ENCODE data around the gene PGM1. TPM values are rescaled to one million over a fixed set of nuclear protein-coding genes. Genes with fewer than 3 reads are reported as not detected.

The PGM1 gene
- total RNA-seq, 1 experiment from 2014 or later, result 10.7 TPM

DNA sequence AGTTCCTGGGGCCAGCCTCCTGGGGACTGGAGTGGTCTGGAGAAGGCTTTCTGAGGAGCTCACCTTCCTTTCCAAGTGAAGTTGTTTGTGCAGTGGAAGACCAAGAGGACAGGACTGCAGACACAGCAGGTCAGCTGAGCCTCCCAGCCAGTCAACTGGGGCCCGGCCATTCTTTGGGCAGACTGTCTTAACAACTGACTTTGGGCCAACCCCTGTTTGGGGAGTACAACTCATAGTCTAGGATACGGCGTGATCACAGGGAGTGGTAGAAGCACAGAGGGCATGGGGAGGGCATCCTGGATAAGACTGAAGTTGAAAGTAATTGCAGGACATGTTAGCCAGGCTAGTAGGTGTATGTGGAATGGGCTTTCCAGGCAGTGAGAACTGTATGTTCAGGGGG lies 50.3 kb downstream of the PGM1 start:
- no peaks in the 10 kb centered on the region for H3K36me3 ChIP-seq (ENCODE audit: insufficient read depth, low read length, poor library complexity, severe bottlenecking)
- H3K4me3 ChIP-seq (ENCODE audit: low read depth, low read length, poor library complexity, severe bottlenecking), result no peak overlapping the region
- BruUV-seq (replicated peaks), result no TSS peak
- ChIA-PET CTCF (no interaction called here), POLR2A (ENCODE audit: low non-redundant PET) (no interaction called here)
- H3K4me1 ChIP-seq (ENCODE audit: insufficient read depth, low read length, poor library complexity, severe bottlenecking), result no peaks in the 10 kb centered on the region
- DNase-seq (ENCODE audit: low spot score), result no peak
- peaks cover 2% of the 10 kb centered on the region for H3K9me3 ChIP-seq (ENCODE audit: low read depth, low read length, poor library complexity, severe bottlenecking)
- H3K27me3 ChIP-seq (replicated peaks; ENCODE audit: insufficient read depth, low read depth, low read length, poor library complexity), result no peaks in the 10 kb centered on the region
- H3K27ac ChIP-seq (ENCODE audit: low read depth, low read length, poor library complexity, severe bottlenecking), result no peak overlapping the region
- no peak for TF ChIP-seq EZH2 (IDR thresholded peaks at IDR 0.05; ENCODE audit: borderline replicate concordance, low read depth, low read length, poor library complexity, severe bottlenecking)
- TF ChIP-seq, protein P1, sequence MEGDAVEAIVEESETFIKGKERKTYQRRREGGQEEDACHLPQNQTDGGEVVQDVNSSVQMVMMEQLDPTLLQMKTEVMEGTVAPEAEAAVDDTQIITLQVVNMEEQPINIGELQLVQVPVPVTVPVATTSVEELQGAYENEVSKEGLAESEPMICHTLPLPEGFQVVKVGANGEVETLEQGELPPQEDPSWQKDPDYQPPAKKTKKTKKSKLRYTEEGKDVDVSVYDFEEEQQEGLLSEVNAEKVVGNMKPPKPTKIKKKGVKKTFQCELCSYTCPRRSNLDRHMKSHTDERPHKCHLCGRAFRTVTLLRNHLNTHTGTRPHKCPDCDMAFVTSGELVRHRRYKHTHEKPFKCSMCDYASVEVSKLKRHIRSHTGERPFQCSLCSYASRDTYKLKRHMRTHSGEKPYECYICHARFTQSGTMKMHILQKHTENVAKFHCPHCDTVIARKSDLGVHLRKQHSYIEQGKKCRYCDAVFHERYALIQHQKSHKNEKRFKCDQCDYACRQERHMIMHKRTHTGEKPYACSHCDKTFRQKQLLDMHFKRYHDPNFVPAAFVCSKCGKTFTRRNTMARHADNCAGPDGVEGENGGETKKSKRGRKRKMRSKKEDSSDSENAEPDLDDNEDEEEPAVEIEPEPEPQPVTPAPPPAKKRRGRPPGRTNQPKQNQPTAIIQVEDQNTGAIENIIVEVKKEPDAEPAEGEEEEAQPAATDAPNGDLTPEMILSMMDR (conservative IDR thresholded peaks at IDR 0.05; ENCODE audit: low read depth, low read length), result no peak
- intact Hi-C loops (cut with micrococcal nuclease; ENCODE audit: unreplicated experiment), result no loop called here

DNA sequence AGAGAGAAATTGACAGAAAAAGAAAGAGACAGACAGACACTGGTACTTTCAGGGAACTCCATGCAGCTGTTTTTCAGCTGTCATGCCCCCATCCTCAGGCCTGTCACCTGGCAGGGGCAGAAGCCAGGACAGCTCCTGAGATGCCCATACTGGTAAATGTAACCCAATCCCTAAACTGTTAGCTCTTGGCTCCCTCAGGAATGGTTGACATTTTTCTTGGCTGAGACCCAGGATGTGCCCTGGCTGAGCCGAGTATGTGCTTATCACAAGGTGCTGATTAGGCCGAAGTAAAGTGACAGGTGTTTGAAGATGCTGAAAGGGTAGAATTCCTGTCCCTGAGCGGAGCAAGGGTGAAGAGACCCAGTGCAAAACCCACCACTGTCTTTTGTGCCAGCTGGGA lies 50.7 kb downstream of the PGM1 start:
- H3K27me3 ChIP-seq (replicated peaks; ENCODE audit: insufficient read depth, low read depth, low read length, poor library complexity), result no peaks in the 10 kb centered on the region
- ChIA-PET POLR2A (ENCODE audit: low non-redundant PET) (no interaction called here), CTCF (no interaction called here)
- intact Hi-C loops (cut with micrococcal nuclease; ENCODE audit: unreplicated experiment), result no loop called here
- no peak overlapping the region for H3K4me3 ChIP-seq (ENCODE audit: low read depth, low read length, poor library complexity, severe bottlenecking)
- no peaks in the 10 kb centered on the region for H3K4me1 ChIP-seq (ENCODE audit: insufficient read depth, low read length, poor library complexity, severe bottlenecking)
- no peak overlapping the region for H3K27ac ChIP-seq (ENCODE audit: low read depth, low read length, poor library complexity, severe bottlenecking)
- TF ChIP-seq, protein P1 (conservative IDR thresholded peaks at IDR 0.05; ENCODE audit: low read depth, low read length), result no peak
- no peak for TF ChIP-seq EZH2 (IDR thresholded peaks at IDR 0.05; ENCODE audit: borderline replicate concordance, low read depth, low read length, poor library complexity, severe bottlenecking)
- DNase-seq (ENCODE audit: low spot score), result no peak
- H3K9me3 ChIP-seq (ENCODE audit: low read depth, low read length, poor library complexity, severe bottlenecking), result peaks cover 2% of the 10 kb centered on the region
- H3K36me3 ChIP-seq (ENCODE audit: insufficient read depth, low read length, poor library complexity, severe bottlenecking), result no peaks in the 10 kb centered on the region
- no TSS peak for BruUV-seq (replicated peaks)

DNA sequence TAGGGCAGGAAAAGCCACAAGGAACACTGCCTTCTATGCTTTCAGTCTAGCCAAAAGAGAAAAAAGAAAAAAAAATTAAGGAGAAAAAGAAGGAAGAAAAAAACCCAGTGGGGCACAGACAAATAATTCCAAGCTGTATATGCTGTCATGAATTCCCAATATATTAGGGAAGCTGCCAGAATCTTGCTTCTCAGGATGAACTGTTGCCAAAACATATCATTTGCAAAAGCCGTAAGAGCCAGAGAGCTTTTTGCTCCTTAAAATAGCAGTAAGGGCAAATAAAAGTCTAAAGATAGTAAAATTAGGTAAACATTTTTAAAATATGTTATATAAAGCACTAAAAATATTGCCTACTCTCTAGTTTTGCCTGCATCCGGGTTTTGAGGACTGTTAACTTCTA lies 52.1 kb downstream of the PGM1 start:
- Histone ChIP-seq H3K4me1 (ENCODE audit: insufficient read depth, low read length, poor library complexity, severe bottlenecking) (no peaks in the 10 kb centered on the region), H3K27me3 (replicated peaks; ENCODE audit: insufficient read depth, low read depth, low read length, poor library complexity) (no peaks in the 10 kb centered on the region), H3K27ac (ENCODE audit: low read depth, low read length, poor library complexity, severe bottlenecking) (no peak overlapping the region), H3K9me3 (ENCODE audit: low read depth, low read length, poor library complexity, severe bottlenecking) (peaks cover 2% of the 10 kb centered on the region), H3K36me3 (ENCODE audit: insufficient read depth, low read length, poor library complexity, severe bottlenecking) (no peaks in the 10 kb centered on the region), H3K4me3 (ENCODE audit: low read depth, low read length, poor library complexity, severe bottlenecking) (no peak overlapping the region)
- BruUV-seq (replicated peaks), result no TSS peak
- ChIA-PET POLR2A (ENCODE audit: low non-redundant PET) (no interaction called here), CTCF (no interaction called here)
- intact Hi-C loops (cut with micrococcal nuclease; ENCODE audit: unreplicated experiment), result no loop called here
- no peak for DNase-seq (ENCODE audit: low spot score)
- TF ChIP-seq, protein P1 (conservative IDR thresholded peaks at IDR 0.05; ENCODE audit: low read depth, low read length), result no peak
- no peak for TF ChIP-seq EZH2 (IDR thresholded peaks at IDR 0.05; ENCODE audit: borderline replicate concordance, low read depth, low read length, poor library complexity, severe bottlenecking)
